Ascending aorta (tissue), 2 donors: Measurements from ENCODE around the gene CDRT4. TPM values are rescaled to one million over a fixed set of nuclear protein-coding genes. Genes with fewer than 3 reads are reported as not detected.
A peak's percentile ranks its signal among the peaks of the same experiment; 100 is the strongest.

Experiments used
- DNase-seq, 2 donors: peaks; one replicate each; pipeline ENCODE4 v3.0.0-alpha.2; 2019; ENCODE audit warnings: low spot score in 2 of 2
- H3K27ac ChIP-seq, 2 donors: fragments of 200-600 bp; sonication (generic); one replicate each; pipeline ENCODE4 v1.5.1; 2016 to 2017; ENCODE audit warnings: mild to moderate bottlenecking in 1 of 2
- H3K27me3 ChIP-seq: fragments of 200-600 bp; sonication (generic); one replicate; pipeline ENCODE4 v1.5.1; 2017
- H3K36me3 ChIP-seq, 2 donors: fragments of 200-600 bp; sonication (generic); one replicate each; pipeline ENCODE4 v1.5.1; 2016
- H3K4me1 ChIP-seq, 2 donors: fragments of 200-600 bp; sonication (generic); one replicate each; pipeline ENCODE4 v1.5.1; 2016 to 2017; ENCODE audit warnings: mild to moderate bottlenecking in 1 of 2
- H3K4me3 ChIP-seq, 2 donors: fragments of 200-600 bp; sonication (generic); one replicate each; pipeline ENCODE4 v1.5.1; 2016 to 2017; ENCODE audit warnings: mild to moderate bottlenecking in 1 of 2
- H3K9me3 ChIP-seq, 2 donors: fragments of 200-600 bp; sonication (generic); one replicate each; pipeline ENCODE4 v1.5.1; 2016
- intact Hi-C: fragments of 100-400 bp; cut with DNase I; formaldehyde crosslinking; loops from one replicate; pipeline ENCODE4 v1.15.1; 2023
- total RNA-seq: library from RNA; depleted of rRNA; stranded (reverse); fragments of >200 nt; gene quantifications from one replicate; pipeline ENCODE4 v1.1.0, GENCODE V29; 2016
- TF ChIP-seq, protein P1 (sequence below), 3 experiments: fragments of 200-600 bp in 2 of 3; fragments of 450-650 bp in 1 of 3; sonication (generic) in 2 of 3; IDR thresholded peaks; one replicate each; pipeline ENCODE4 v1.5.1; 2016 to 2019; ENCODE audit warnings: antibody characterized with exemption in 3 of 3, mild to moderate bottlenecking in 1 of 3, moderate library complexity in 1 of 3

Gene CDRT4
- total RNA-seq, 1 donor from 2014 or later = 3.7 TPM

DNA sequence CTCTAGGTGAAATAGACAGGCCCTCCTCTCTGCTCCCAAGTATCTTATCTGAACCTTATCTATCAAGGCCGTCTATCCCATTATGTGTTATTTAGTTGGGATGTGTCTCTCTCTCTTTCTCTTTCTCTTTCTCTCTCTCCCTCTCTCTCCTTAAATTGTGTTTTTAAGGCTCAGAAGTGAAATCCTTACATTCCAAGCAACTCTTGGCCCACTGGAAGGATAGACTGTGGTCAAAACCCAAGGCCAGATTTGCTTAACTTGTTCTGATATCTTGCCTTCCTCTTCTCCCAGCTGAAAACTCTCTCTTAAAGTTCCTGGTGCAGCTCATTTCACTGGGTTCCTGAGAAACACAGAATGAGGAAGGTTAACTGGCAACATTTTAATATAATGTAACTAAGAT lies 14.7 kb downstream of the CDRT4 start:
- peaks cover 0 to 10% of the 10 kb centered on the region in 2 donors for H3K36me3 ChIP-seq
- H3K9me3 ChIP-seq = no peaks in the 10 kb centered on the region
- H3K27ac ChIP-seq = no peak overlapping the region
- H3K27me3 ChIP-seq = no peaks in the 10 kb centered on the region
- DNase-seq = no peak
- TF ChIP-seq, protein P1, sequence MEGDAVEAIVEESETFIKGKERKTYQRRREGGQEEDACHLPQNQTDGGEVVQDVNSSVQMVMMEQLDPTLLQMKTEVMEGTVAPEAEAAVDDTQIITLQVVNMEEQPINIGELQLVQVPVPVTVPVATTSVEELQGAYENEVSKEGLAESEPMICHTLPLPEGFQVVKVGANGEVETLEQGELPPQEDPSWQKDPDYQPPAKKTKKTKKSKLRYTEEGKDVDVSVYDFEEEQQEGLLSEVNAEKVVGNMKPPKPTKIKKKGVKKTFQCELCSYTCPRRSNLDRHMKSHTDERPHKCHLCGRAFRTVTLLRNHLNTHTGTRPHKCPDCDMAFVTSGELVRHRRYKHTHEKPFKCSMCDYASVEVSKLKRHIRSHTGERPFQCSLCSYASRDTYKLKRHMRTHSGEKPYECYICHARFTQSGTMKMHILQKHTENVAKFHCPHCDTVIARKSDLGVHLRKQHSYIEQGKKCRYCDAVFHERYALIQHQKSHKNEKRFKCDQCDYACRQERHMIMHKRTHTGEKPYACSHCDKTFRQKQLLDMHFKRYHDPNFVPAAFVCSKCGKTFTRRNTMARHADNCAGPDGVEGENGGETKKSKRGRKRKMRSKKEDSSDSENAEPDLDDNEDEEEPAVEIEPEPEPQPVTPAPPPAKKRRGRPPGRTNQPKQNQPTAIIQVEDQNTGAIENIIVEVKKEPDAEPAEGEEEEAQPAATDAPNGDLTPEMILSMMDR (IDR thresholded peaks at IDR 0.05) = no peak
- H3K4me1 ChIP-seq = peaks cover 8 to 16% of the 10 kb centered on the region in 2 donors
- intact Hi-C loops = no loop called here
- no peak overlapping the region for H3K4me3 ChIP-seq

DNA sequence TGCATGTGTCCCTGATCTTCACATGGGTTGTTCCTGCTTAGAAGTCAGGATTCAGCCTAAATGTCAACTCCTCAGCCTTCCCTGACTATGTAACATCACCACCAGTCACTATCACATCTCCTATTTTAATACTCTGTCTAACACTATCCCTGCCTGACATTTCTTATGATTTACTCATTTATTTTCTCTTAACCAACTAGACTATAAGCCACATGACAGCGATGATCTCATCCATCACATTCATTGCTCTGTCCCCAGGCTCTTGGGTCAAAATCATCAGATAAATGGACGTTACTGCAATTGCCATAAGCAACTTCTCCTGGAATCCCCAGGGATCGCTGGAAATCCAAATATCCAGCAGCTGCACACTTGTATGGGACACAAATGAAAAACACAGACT lies 15.7 kb downstream of the CDRT4 start:
- peak in 1 of 2 donors; percentile 18 for DNase-seq
- H3K36me3 ChIP-seq = peaks cover 0 to 10% of the 10 kb centered on the region in 2 donors
- no peak overlapping the region for H3K27ac ChIP-seq
- H3K4me3 ChIP-seq = no peak overlapping the region
- H3K9me3 ChIP-seq = no peaks in the 10 kb centered on the region
- no peaks in the 10 kb centered on the region for H3K27me3 ChIP-seq
- H3K4me1 ChIP-seq = peaks cover under 1 to 5% of the 10 kb centered on the region in 2 donors
- intact Hi-C loops = no loop called here
- TF ChIP-seq, protein P1 (IDR thresholded peaks at IDR 0.05) = no peak

DNA sequence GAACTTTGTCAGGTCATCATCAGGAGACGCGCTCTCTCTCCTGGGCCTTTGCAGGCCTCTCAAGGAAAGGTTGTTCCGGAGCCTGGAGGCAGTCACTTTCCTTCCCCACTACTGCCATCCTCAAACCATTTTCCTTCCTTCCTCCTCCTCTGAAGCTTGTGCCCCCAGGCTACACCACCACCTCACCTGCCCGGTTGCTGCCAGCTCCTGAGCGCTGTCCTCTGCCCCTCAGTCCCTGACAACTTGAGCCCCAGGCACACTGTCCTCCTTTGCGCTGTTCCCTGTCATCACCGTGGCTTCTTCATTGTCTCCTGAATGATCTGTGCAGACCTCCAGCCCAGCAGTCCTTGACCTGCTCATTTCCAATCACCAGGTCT lies 18.9 kb downstream of the CDRT4 start:
- Histone ChIP-seq H3K27me3 (no peaks in the 10 kb centered on the region), H3K27ac (no peak overlapping the region), H3K36me3 (peaks cover 0 to 10% of the 10 kb centered on the region in 2 donors), H3K9me3 (no peaks in the 10 kb centered on the region), H3K4me1 (no peaks in the 10 kb centered on the region), H3K4me3 (no peak overlapping the region)
- TF ChIP-seq, protein P1 (IDR thresholded peaks at IDR 0.05) = no peak
- intact Hi-C loops = no loop called here
- no peak for DNase-seq

DNA sequence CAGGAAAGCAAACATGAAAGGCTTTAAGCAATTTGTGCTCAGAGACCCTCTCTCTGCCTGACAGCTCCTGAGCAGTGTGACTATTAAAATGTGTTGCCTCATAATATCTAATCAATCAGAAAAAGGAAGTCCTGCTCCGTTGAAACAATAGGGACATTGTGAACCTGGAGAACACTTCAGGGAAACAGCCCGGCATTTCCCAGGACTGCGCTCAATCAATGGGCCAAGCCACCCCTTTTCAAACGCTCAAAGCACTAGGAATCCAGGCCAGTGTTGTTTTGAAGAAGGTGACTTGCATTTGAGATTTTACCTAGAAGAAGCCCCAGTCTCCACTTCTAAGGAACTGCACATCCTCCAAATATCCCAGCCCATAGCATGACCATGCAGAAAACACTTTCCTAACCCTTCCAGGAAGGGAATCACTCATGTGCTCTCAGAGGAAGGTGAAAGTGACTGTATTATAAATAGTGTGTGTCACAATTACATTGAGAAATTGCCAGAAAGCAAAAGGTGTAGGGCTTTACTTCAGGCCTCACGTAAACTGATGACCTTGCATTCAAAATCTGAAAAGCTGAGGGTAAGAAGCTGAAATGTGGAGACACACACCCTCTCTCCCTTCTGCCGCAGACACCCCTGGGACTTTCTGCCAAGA lies 19.4 kb downstream of the CDRT4 start:
- no peaks in the 10 kb centered on the region for H3K27me3 ChIP-seq
- H3K27ac ChIP-seq = no peak overlapping the region
- DNase-seq = no peak

DNA sequence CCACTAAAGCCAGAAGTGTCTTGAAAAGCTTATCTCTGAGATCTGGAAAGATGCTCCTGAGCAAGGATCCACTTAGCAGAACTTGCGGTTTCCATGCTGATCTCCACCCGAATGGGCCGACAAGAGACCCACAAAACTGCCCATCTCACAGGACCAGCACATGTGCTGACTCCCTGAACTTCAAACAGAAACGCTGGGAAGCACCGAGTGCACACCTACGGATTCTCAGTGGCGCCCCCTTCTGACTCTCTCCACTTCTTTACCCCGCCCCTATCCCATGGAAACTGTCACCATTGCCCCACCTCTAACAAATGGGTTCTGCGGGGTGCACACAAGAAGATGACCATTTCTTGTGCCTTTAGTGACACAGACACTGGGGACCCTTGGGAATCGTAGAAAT lies 21.4 kb downstream of the CDRT4 start:
- no peak overlapping the region for H3K27ac ChIP-seq
- no peaks in the 10 kb centered on the region for H3K9me3 ChIP-seq
- no peaks in the 10 kb centered on the region for H3K27me3 ChIP-seq
- no peak for DNase-seq
- intact Hi-C loops = no loop called here
- no peaks in the 10 kb centered on the region for H3K4me1 ChIP-seq
- TF ChIP-seq, protein P1 (IDR thresholded peaks at IDR 0.05) = no peak
- H3K36me3 ChIP-seq = peaks cover 0 to 3% of the 10 kb centered on the region in 2 donors
- no peak overlapping the region for H3K4me3 ChIP-seq

More for the DNA sequence above, 19.4 kb downstream of the CDRT4 start:
- Histone ChIP-seq H3K4me3 (no peak overlapping the region), H3K36me3 (peaks cover 2 to 10% of the 10 kb centered on the region in 2 donors), H3K4me1 (no peaks in the 10 kb centered on the region), H3K9me3 (no peaks in the 10 kb centered on the region)
- TF ChIP-seq, protein P1 (IDR thresholded peaks at IDR 0.05) = no peak
- intact Hi-C loops = no loop called here
